Measurements from ENCODE around the gene POLR2M. TPM values are rescaled to one million over a fixed set of nuclear protein-coding genes. Genes with fewer than 3 reads are reported as not detected.

POLR2M gene
- total and polyA plus RNA-seq, 9 donors: 47.1 to 510 (median 113) TPM

DNA sequence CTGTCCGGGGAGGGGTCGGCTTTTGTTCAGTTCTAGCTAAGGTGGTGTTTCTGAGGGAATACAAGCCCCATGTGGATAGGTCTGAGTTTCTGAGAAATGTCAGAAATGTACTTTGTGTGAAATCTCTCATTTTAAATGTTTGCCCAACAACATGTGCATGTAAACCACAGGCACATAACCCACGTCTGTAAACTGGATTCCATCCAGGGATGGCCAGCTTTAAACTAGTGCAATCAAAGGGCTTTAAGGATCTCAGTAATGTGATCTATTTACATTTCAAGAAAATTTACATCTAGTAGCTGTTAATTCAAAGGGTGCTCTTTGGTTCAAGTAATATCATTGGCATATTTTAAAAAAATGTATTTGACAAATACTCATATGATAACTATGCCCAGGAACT is 52.0 kb downstream of the POLR2M start:
- TF ChIP-seq, protein P1, sequence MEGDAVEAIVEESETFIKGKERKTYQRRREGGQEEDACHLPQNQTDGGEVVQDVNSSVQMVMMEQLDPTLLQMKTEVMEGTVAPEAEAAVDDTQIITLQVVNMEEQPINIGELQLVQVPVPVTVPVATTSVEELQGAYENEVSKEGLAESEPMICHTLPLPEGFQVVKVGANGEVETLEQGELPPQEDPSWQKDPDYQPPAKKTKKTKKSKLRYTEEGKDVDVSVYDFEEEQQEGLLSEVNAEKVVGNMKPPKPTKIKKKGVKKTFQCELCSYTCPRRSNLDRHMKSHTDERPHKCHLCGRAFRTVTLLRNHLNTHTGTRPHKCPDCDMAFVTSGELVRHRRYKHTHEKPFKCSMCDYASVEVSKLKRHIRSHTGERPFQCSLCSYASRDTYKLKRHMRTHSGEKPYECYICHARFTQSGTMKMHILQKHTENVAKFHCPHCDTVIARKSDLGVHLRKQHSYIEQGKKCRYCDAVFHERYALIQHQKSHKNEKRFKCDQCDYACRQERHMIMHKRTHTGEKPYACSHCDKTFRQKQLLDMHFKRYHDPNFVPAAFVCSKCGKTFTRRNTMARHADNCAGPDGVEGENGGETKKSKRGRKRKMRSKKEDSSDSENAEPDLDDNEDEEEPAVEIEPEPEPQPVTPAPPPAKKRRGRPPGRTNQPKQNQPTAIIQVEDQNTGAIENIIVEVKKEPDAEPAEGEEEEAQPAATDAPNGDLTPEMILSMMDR (IDR thresholded peaks at IDR 0.05): no peak
- TF ChIP-seq POLR2A (IDR thresholded peaks at IDR 0.05) (no peak), EP300 (IDR thresholded peaks at IDR 0.05) (no peak)
- Histone ChIP-seq H3K4me3 (no peak overlapping the region), H3K27me3 (no peaks in the 10 kb centered on the region), H3K9me3 (no peaks in the 10 kb centered on the region), H3K4me1 (ENCODE audit: insufficient read depth) (no peaks in the 10 kb centered on the region), H3K36me3 (no peaks in the 10 kb centered on the region), H3K27ac (no peak overlapping the region)
- intact Hi-C loops (cut with DNase I): loop anchor here in 3 of 4 donors (10.0 kb wide), 3 partner anchors 106 to 426 kb away; no protein-coding TSS in a partner anchor
- WGBS, 3 donors: 74 to 85% (median 76%) methylated on average over 3 of the region's 3 CpGs
- no peak for DNase-seq

DNA sequence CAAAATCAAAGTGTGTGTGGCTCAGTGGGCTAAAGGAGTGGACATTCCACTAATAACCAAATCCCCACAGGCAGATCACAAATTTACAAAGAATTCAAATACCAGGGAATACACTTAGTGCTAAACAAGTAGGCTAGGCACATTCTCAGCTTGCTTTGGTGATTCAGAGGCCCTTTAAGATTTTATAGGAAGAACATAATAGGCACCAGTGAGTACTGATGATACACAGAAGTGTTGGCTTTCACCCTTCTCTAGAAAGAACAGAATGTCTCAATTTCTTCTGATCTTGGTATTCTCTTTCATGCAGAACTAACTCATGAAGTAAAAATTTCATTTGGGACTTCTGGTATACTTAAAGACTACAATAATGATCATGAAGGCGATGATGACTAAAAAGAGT is 55.0 kb downstream of the POLR2M start:
- H3K27me3 ChIP-seq: no peaks in the 10 kb centered on the region
- intact Hi-C loops (cut with DNase I): no loop called here
- no peaks in the 10 kb centered on the region for H3K4me1 ChIP-seq (ENCODE audit: insufficient read depth)
- H3K4me3 ChIP-seq: no peak overlapping the region
- no peak for DNase-seq
- WGBS, 3 donors: 88 to 98% (median 95%) methylated on average over 1 of the region's 1 CpG
- no peak overlapping the region for H3K27ac ChIP-seq
- H3K36me3 ChIP-seq: no peaks in the 10 kb centered on the region
- no peaks in the 10 kb centered on the region for H3K9me3 ChIP-seq
- TF ChIP-seq EP300 (IDR thresholded peaks at IDR 0.05): no peak
- TF ChIP-seq POLR2A (IDR thresholded peaks at IDR 0.05): no peak
- TF ChIP-seq, protein P1 (IDR thresholded peaks at IDR 0.05): no peak

DNA sequence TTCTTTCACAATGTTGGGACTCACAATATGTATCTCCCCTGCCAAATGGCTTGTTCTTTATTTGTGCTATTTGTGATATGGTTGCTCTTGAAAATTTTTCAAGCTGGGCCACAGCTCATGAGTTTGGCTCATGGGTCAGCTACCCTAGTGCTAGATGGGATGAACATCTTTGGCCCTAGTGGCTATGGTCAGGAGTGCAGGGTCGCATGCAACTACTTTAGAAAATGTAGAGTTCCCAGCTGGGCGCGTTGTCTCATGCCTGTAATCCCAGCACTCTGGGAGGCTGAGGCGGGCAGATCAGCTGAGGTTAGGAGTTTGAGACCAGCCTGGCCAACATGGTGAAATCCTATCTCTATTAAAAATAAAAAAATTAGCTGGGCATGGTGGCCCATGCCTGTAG is 55.8 kb downstream of the POLR2M start:
- TF ChIP-seq POLR2A (IDR thresholded peaks at IDR 0.05) (no peak), EP300 (IDR thresholded peaks at IDR 0.05) (no peak)
- TF ChIP-seq, protein P1 (IDR thresholded peaks at IDR 0.05): no peak
- Histone ChIP-seq H3K4me3 (no peak overlapping the region), H3K27ac (no peak overlapping the region), H3K4me1 (ENCODE audit: insufficient read depth) (no peaks in the 10 kb centered on the region), H3K27me3 (no peaks in the 10 kb centered on the region), H3K9me3 (no peaks in the 10 kb centered on the region), H3K36me3 (no peaks in the 10 kb centered on the region)
- WGBS, 3 donors: 94 to 100% (median 95%) methylated on average over 4 of the region's 4 CpGs
- intact Hi-C loops (cut with DNase I): no loop called here
- DNase-seq: no peak

DNA sequence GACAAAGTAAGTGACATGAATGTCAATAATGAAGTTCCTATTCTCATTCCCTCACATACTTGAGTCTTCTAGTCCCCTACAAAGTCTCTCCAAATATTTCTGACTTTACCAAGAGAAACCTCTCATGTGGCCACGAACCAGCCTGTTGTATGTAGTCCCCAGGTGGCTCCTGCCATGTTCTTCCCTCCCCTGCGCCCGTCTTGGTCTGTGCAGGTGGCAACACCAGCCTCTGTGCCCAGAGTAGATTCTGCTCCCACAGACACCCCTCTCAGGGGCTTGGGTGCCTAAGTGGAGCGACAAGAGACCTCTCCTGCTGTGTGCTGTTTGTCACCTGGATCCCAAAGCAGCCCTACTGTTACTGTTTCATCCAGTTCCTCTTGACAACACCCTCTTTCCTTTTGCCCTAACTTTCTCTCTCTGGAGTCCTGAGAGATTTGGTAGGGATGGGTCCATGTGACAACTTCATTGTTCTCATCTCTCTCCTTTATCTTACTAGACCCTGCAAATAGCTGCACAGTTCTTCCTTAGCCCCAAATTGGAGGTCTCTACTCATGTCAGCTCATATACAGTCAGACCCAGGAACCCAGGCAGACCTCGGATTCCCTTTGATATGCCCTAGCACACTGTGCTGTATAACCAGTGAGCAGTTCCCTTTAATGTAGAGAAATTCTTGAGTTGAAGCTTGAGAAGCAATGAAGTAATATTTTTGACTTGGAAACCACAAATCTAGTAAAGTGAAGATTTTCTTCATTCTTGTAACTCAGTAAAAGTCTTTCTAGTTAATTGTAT is 56.9 kb downstream of the POLR2M start:
- Histone ChIP-seq H3K4me1 (ENCODE audit: insufficient read depth) (no peaks in the 10 kb centered on the region), H3K27ac (no peak overlapping the region), H3K27me3 (no peaks in the 10 kb centered on the region), H3K9me3 (no peaks in the 10 kb centered on the region), H3K4me3 (no peak overlapping the region), H3K36me3 (no peaks in the 10 kb centered on the region)
- no peak for DNase-seq
- WGBS, 3 donors: 86 to 95% (median 94%) methylated on average over 5 of the region's 5 CpGs
- TF ChIP-seq, protein P1 (IDR thresholded peaks at IDR 0.05): no peak
- TF ChIP-seq POLR2A (IDR thresholded peaks at IDR 0.05): no peak
- TF ChIP-seq EP300 (IDR thresholded peaks at IDR 0.05): no peak
- intact Hi-C loops (cut with DNase I): no loop called here

Other genes with a start within 250 kb of the POLR2M start
- gene MYZAP, start 114.8 kb upstream of the POLR2M start, total RNA-seq: 10 to 100 TPM in 1 of 7 donors, 1 to 10 TPM in 6; 1.1 to 11.0 (median 3.9) TPM
- 10 to 100 TPM in 1 of 2 donors, 1 to 10 TPM in 1; 7.3 to 11.3 TPM for gene MYZAP, start 114.8 kb upstream of the POLR2M start, polyA plus RNA-seq